Epidermal melanocyte (primary cell): Measurements from ENCODE around the gene OR52H1.
A peak's percentile ranks its signal among the peaks of the same experiment; 100 is the strongest.
"Not testable (repeated sequence)": the region's sequence is repeated elsewhere in the genome, so short reads cannot be mapped to it uniquely, and the experiment has no call there.

ENCODE experiments used
- DNase-seq: peaks from one replicate; pipeline ENCODE4 v3.0.0; 2011; ENCODE audit warnings: low spot score; ENCODE audit not compliant: insufficient read length

The OR52H1 gene

GRCh38 chr11:5548440-5548839 is at the start of gene OR52H1:
TSS of gene OR52H1 (minus strand) at chr11:5548540. CDS start at chr11:5545505, 3,035 bp downstream.
- DNase-seq = no peak

DNA sequence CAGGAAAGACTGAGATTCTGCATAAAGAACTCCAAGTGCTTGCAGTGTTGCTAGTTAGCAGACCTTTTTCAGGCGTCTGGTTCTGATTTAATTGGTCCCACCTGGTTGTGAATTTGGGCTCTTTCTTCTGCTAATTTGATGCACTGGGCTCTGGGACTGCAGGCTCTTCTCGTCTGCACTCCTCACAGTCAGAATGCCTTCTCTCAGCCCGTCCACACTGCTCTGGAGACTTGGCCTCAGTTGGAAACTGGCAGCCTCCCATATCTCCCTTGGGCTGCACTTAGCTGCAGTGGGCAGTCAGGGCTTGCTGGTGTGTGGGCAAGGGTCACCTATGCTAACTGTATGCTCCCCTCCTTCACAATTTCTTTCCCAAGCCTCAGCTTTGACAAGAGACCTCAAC is 49.6 kb upstream of the OR52H1 start:
- DNase-seq = no peak

DNA sequence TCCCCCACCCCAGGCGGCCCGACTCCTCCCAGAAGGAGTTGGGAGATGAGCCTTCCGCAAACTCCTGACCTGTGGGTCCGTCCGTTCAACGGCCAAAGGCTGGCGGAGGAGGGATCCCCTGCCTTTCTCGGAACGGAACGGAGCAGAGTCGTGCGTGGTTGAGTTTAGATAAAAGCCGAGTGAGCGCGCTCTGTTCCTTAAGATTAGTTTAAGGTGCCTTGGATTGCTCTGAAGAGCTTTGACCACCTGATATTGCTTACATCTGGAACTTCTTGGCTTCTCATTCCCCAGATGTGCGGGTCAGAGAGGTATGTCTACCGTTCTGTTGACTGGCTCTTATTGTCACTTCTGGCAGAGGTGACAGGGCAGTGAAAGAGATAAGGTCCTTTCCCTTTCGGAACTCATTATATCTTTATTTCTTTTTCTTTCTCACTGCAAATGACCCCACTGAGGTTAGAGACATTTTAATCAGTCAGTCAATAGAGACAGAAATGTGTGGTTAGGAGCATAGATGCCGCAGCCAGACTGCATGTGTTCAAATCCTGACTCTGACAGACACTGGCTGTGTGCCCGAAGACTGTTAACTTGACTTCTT is 48.4 kb upstream of the OR52H1 start, which contains the start of gene TRIM6:
Gene TRIM6 (plus strand): TSS at position 31 of the 595 bp plus-strand sequence. CDS start 261 bp downstream, at position 292.
- peak; percentile 40 for DNase-seq

- no peak for DNase-seq
Observed at GRCh38 chr11:5593146-5593545, 44.8 kb upstream of the OR52H1 start.

- no peak for DNase-seq
Observed at GRCh38 chr11:5592615-5593014, 44.3 kb upstream of the OR52H1 start.

DNA sequence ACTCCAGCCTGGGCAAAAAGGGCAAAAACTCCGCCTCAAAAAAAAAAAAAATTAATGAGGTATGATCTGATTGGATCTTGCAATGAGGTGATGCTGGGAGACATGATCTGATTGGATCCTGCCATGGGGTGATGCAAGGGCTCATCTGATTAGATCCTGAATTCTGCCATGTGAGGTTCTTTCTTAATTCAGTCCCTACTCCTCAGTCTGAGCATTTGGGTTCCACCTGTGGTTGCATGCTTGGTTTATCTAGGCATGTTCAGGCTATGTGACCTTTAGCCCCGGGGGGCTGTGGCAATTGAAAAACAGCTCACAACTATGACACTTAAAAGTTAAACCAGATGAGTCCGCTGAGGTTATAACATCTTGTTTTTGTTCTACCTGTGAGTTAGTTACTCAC is 43.3 kb upstream of the OR52H1 start:
- DNase-seq = no peak

GRCh38 chr11:5589906-5590305 is 41.6 kb upstream of the OR52H1 start:
- DNase-seq = not testable (repeated sequence)

- not testable (repeated sequence) for DNase-seq
Observed at GRCh38 chr11:5584458-5584857, 36.1 kb upstream of the OR52H1 start.

- DNase-seq = no peak
Observed at GRCh38 chr11:5581014-5581413, 32.7 kb upstream of the OR52H1 start.

GRCh38 chr11:5580577-5580976 is 32.2 kb upstream of the OR52H1 start, which contains the start of gene OR52B6:
TSS of gene OR52B6 (plus strand) at chr11:5580877. CDS start at chr11:5580877, 0 bp downstream.
- DNase-seq = no peak

DNA sequence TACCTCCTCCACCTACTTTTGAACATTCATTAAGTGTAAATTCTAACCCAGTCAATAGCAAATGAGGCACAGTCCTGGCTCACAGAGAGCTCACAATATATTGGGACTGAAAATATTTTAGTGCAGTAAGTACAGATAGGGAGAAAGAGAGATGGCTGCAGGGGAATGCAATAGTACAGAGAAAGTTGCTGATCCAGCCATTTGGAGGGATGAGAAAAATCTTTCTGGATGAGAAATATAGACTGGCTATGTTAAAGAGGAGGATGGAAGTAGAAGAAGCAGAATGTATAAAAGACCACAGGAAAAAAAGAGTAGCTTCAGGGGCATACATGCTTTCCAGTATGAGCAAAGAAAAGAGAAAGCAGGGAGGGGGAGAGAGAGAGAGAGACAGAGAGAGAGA is 28.8 kb upstream of the OR52H1 start:
- DNase-seq = no peak

GRCh38 chr11:5575152-5575551 is 26.8 kb upstream of the OR52H1 start:
- DNase-seq = no peak

DNA sequence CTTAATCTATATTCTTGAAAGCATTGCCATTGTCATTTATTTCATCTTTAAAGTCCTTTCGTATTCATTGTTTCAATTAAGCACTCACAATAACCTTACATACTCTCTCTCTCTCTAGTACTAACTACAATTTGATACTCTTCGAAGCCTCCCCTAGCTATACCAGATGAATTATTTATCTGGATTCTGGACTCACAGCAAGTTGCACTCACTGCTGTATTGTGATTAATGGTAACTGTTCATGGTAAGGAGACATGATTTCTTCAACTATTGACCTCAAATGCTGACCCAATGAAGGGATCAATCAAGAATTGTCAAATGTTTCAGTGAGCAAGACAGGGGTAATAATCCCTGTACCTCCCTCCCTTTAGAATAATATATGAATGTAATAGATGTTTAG is 26.3 kb upstream of the OR52H1 start:
- no peak for DNase-seq

DNA sequence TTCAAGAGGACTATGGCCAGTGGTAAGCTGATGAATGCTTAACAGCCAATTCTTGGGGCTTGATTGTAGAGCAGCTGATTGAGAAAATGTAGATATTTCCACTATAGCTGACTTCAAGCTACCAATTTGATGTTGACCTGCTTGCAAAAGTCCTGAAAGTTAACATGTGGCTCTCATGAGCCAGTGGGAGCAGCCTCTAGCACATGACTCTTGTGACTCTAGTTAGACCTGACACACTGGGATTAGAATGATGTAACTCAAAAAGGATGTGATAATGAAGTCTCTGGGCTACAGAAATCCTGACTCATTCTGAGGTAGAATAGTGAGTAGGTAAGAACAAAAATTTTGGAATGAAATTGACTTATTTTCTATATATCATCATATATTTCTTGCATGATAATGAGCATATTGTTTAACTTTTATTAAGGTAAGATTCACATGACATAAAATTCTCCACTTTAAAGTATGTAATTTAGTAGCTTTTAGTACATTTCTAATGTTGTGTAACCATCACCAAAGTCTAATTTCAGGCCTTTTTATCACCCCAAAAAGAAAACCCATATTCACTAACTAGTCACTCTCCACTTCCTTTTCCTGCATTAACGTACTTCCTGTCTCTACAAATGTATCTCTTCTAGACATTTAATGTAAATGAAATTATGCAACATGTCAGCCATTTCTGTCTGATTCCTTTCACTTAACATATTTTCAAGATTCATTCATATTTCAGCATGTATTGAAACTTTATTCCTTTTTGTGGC is 16.1 kb upstream of the OR52H1 start:
- no peak for DNase-seq

GRCh38 chr11:5557751-5558150 is 9.4 kb upstream of the OR52H1 start:
- no peak for DNase-seq

- no peak for DNase-seq
Observed at GRCh38 chr11:5556596-5557188, 8.4 kb upstream of the OR52H1 start.

DNA sequence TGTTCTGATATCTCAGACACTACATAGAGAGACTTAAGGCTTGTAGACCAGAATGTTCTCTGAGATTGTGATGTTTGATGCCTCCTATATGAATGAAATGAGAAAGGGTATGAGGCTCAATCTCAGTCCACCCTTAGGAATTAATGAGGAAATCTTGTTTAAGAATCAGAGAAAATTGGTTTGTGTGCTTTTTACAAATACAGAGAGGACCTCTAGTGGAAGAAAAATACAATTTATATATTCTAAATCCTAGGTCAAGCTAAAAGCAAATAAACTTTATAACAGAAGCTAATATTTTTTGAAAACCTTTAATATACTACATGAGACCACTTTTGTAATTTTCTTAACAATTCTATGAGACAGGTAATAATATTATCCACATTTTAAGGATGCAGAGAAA is 5.0 kb upstream of the OR52H1 start:
- no peak for DNase-seq

GRCh38 chr11:5550440-5551095 is 2.2 kb upstream of the OR52H1 start:
- DNase-seq = no peak

GRCh38 chr11:5547982-5548381 is 358 bp downstream of the OR52H1 start:
- no peak for DNase-seq

GRCh38 chr11:5546457-5546856 is 1.9 kb downstream of the OR52H1 start:
- no peak for DNase-seq

DNA sequence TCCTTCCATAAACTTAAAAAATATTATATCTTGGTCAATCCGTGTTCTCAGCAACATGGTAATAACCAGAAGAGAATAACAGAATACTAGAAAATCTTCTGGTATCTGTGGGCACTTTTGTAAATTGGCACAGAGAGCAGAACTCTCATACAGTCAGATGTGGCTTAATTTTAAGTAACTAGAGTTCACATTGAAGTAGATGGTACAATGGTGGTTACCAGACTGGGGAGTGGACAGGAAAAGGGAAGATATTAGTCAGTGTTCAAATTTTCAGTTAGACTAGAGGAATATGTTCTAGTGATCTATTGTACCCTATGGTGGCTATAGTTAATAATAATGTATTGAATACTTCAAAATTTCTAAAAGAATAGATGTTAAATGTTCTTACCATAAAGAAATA is 6.9 kb downstream of the OR52H1 start:
- no peak for DNase-seq

GRCh38 chr11:5536482-5536881 is 11.9 kb downstream of the OR52H1 start:
- no peak for DNase-seq
